HFFc6 (cell line): ENCODE data around the gene SIGLEC11. TPM values are rescaled to one million over a fixed set of nuclear protein-coding genes. Genes with fewer than 3 reads are reported as not detected.
"Not testable (repeated sequence)": the region's sequence is repeated elsewhere in the genome, so short reads cannot be mapped to it uniquely, and the experiment has no call there.

Source experiments
- DNase-seq: peaks from one replicate; pipeline ENCODE4 v3.0.0-alpha.2; 2018
- H3K27ac Mint-ChIP-seq: 2 replicates; pipeline ENCODE4 v1.8.0; 2020; ENCODE audit warnings: mild to moderate bottlenecking, mixed read lengths
- H3K27me3 Mint-ChIP-seq: 2 replicates; pipeline ENCODE4 v1.8.0; 2021; ENCODE audit warnings: mild to moderate bottlenecking, moderate library complexity, mixed read lengths; ENCODE audit not compliant: insufficient read depth
- H3K36me3 Mint-ChIP-seq: 2 replicates; pipeline ENCODE4 v1.8.0; 2021; ENCODE audit warnings: low read depth, mixed read lengths
- H3K4me1 Mint-ChIP-seq: 2 replicates; pipeline ENCODE4 v1.8.0; 2020; ENCODE audit warnings: low read depth, mixed read lengths
- H3K4me3 Mint-ChIP-seq: 2 replicates; pipeline ENCODE4 v1.8.0; 2020; ENCODE audit warnings: mild to moderate bottlenecking, moderate library complexity, mixed read lengths
- H3K9me3 Mint-ChIP-seq: 2 replicates; pipeline ENCODE4 v1.8.0; 2020; ENCODE audit warnings: mild to moderate bottlenecking, mixed read lengths
- CTCF ChIP-seq: fragments of 200-600 bp; sonication (generic); IDR thresholded peaks from 2 replicates; pipeline ENCODE4 v1.5.0; 2021; ENCODE audit warnings: antibody characterized with exemption, mild to moderate bottlenecking
- total RNA-seq, 6 experiments: library from RNA; stranded (reverse); fragmentation: NEBNext Ultra II Directional; extraction: Animal tissue kit (Norgen Biotek cat#: 25700); gene quantifications; 2 replicates in 1 of 6; 3 replicates in 5 of 6; pipeline ENCODE4 v1.2.3, GENCODE V29; 2021

SIGLEC11 gene
- total RNA-seq, 6 experiments from 2014 or later: not detected

GRCh38 chr19:49975051-49975450 lies 14.1 kb upstream of the SIGLEC11 start:
- Mint-ChIP-seq H3K27ac (no peak overlapping the region), H3K4me1 (peaks cover 17% of the 10 kb centered on the region), H3K4me3 (no peak overlapping the region), H3K36me3 (peaks cover 4% of the 10 kb centered on the region; the same call in 1 of the 2 replicates), H3K9me3 (no peaks in the 10 kb centered on the region), H3K27me3 (peaks cover 4% of the 10 kb centered on the region)
- TF ChIP-seq CTCF: no peak
- no peak for DNase-seq

- Mint-ChIP-seq H3K4me3 (no peak overlapping the region), H3K9me3 (no peaks in the 10 kb centered on the region), H3K27ac (no peak overlapping the region), H3K27me3 (peaks cover 7% of the 10 kb centered on the region), H3K4me1 (peaks cover 17% of the 10 kb centered on the region), H3K36me3 (peaks cover 4% of the 10 kb centered on the region; the same call in 1 of the 2 replicates)
- no peak for TF ChIP-seq CTCF
- DNase-seq: no peak
These were observed 13.0 kb upstream of the SIGLEC11 start for GRCh38 chr19:49973987-49974386.

- no peak overlapping the region for H3K27ac Mint-ChIP-seq
- no peak for TF ChIP-seq CTCF
- H3K4me3 Mint-ChIP-seq: no peak overlapping the region
- DNase-seq: no peak
- H3K4me1 Mint-ChIP-seq: peaks cover 17% of the 10 kb centered on the region
- H3K9me3 Mint-ChIP-seq: no peaks in the 10 kb centered on the region
- H3K36me3 Mint-ChIP-seq: peaks cover 4% of the 10 kb centered on the region; the same call in 1 of the 2 replicates
- H3K27me3 Mint-ChIP-seq: peaks cover 12% of the 10 kb centered on the region
These were observed 11.9 kb upstream of the SIGLEC11 start for GRCh38 chr19:49972841-49973240.

- peaks cover 4% of the 10 kb centered on the region; the same call in 1 of the 2 replicates for H3K36me3 Mint-ChIP-seq
These were observed 11.0 kb upstream of the SIGLEC11 start for GRCh38 chr19:49971991-49972411.

GRCh38 chr19:49969355-49969754 lies 8.4 kb upstream of the SIGLEC11 start:
- peaks cover 15% of the 10 kb centered on the region for H3K27me3 Mint-ChIP-seq
- H3K4me1 Mint-ChIP-seq, DNase-seq, H3K36me3 Mint-ChIP-seq, H3K4me3 Mint-ChIP-seq, H3K27ac Mint-ChIP-seq, H3K9me3 Mint-ChIP-seq: not testable (repeated sequence)

More at GRCh38 chr19:49971991-49972411, 11.0 kb upstream of the SIGLEC11 start:
- Mint-ChIP-seq H3K27ac (no peak overlapping the region), H3K4me1 (peaks cover 16% of the 10 kb centered on the region), H3K27me3 (peaks cover 12% of the 10 kb centered on the region), H3K9me3 (no peaks in the 10 kb centered on the region), H3K4me3 (no peak overlapping the region)
- no peak for DNase-seq
- TF ChIP-seq CTCF: no peak

- peaks cover 23% of the 10 kb centered on the region for H3K27me3 Mint-ChIP-seq
- H3K9me3 Mint-ChIP-seq: no peaks in the 10 kb centered on the region
- no peaks in the 10 kb centered on the region for H3K36me3 Mint-ChIP-seq
- H3K4me3 Mint-ChIP-seq: no peak overlapping the region
- TF ChIP-seq CTCF: no peak
- no peak for DNase-seq
- no peak overlapping the region for H3K27ac Mint-ChIP-seq
- no peaks in the 10 kb centered on the region for H3K4me1 Mint-ChIP-seq
These were observed 7.4 kb upstream of the SIGLEC11 start for GRCh38 chr19:49968279-49968922.

- H3K4me3 Mint-ChIP-seq, H3K4me1 Mint-ChIP-seq, DNase-seq, H3K27ac Mint-ChIP-seq, H3K36me3 Mint-ChIP-seq, H3K9me3 Mint-ChIP-seq: not testable (repeated sequence)
- peaks cover 34% of the 10 kb centered on the region for H3K27me3 Mint-ChIP-seq
These were observed 1.1 kb downstream of the SIGLEC11 start for GRCh38 chr19:49959892-49960291.

- H3K27ac Mint-ChIP-seq, H3K9me3 Mint-ChIP-seq, DNase-seq, H3K4me3 Mint-ChIP-seq, H3K36me3 Mint-ChIP-seq: not testable (repeated sequence)
- peaks cover 29% of the 10 kb centered on the region for H3K27me3 Mint-ChIP-seq
- H3K4me1 Mint-ChIP-seq: peaks cover 12% of the 10 kb centered on the region; the same call in 1 of the 2 replicates
These were observed 2.4 kb downstream of the SIGLEC11 start for GRCh38 chr19:49958596-49958995.

- not testable (repeated sequence) for H3K4me3 Mint-ChIP-seq, H3K36me3 Mint-ChIP-seq, H3K9me3 Mint-ChIP-seq, DNase-seq, H3K27ac Mint-ChIP-seq
- Mint-ChIP-seq H3K27me3 (peaks cover 30% of the 10 kb centered on the region), H3K4me1 (peaks cover 12% of the 10 kb centered on the region; the same call in 1 of the 2 replicates)
These were observed 2.8 kb downstream of the SIGLEC11 start for GRCh38 chr19:49958144-49958543.
